Measurements from ENCODE around the gene ITGA5. TPM values are rescaled to one million over a fixed set of nuclear protein-coding genes. Genes with fewer than 3 reads are reported as not detected.
A peak's percentile ranks its signal among the peaks of the same experiment; 100 is the strongest.

ITGA5 gene
- total and polyA plus RNA-seq, 4 experiments from 2014 or later, result 28.8 to 162 (median 111) TPM

DNA sequence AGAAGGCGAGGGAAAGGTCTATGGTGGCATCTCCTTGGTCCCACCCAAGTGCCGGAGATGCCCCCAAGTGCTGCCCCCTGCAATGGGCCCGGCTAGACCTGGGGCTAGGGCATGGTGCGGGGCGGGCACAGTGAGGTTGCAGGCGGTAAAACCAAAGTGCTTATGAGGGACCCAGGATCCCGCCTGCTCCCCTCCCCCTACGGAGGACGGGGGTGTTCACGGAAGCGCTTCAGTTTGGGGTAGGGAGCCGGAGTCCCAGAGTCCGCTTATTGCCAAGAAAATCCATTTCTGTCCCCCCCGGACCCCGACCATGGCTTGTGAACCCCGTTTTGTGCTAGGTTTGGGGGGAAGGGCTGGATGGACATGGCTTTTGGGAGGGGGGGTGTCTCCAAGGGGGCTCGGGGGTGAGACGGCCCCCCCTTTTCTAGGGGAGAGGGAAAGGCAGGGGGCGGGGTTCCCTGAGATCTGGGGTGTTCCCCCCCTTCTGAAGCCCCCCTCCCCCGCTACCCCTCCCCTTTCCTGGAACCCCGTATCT is 49.4 kb downstream of the ITGA5 start:
- no peaks in the 10 kb centered on the region for H3K9me3 Mint-ChIP-seq
- ChIA-PET POLR2A (ENCODE audit: partially characterized antibody) (no interaction called here), CTCF (ENCODE audit: partially characterized antibody) (interaction anchor here (1.0 to 3.4 kb wide), 7 partner anchors 11 to 157 kb away, joined by 4 to 41 read pairs (median 5); partner anchors contain the start of gene COPZ1)
- H3K27me3 Mint-ChIP-seq, result peaks cover 0 to 3% of the 10 kb centered on the region in 2 donors
- DNase-seq, result no peak
- H3K36me3 ChIP-seq (ENCODE audit: insufficient read depth, low read length), result no peaks in the 10 kb centered on the region
- intact Hi-C loops (cut with micrococcal nuclease), result loop anchor here (2.0 kb wide), 1 partner anchor 45 kb away; the partner anchor contains the start of gene COPZ1
- H3K27ac ChIP-seq (ENCODE audit: low read depth, low read length), result no peak overlapping the region
- H3K9me3 ChIP-seq (ENCODE audit: control insufficient read depth in 1 of 2, low read length in 2 of 2), result no peaks in the 10 kb centered on the region
- peaks cover 26% of the 10 kb centered on the region for H3K4me1 ChIP-seq (ENCODE audit: insufficient read depth, low read length)
- peaks cover 13 to 43% (median 24%) of the 10 kb centered on the region in 4 donors for H3K4me1 Mint-ChIP-seq
- H3K27ac Mint-ChIP-seq, result peak overlapping the region in 2 of 7 donors; percentile 30 to 86
- H3K4me3 Mint-ChIP-seq, result peak overlapping the region in 6 of 8 donors; percentile 56 to 90 (median 73)
- no peaks in the 10 kb centered on the region for H3K27me3 ChIP-seq (ENCODE audit: insufficient read depth, low read length)
- no peak overlapping the region for H3K4me3 ChIP-seq (ENCODE audit: low read length in 2 of 2)
- no peaks in the 10 kb centered on the region for H3K36me3 Mint-ChIP-seq

- Mint-ChIP-seq H3K27ac (peak overlapping the region; percentile 30 to 86 (median 79)), H3K4me1 (peaks cover 20 to 50% (median 31%) of the 10 kb centered on the region in 4 donors), H3K4me3 (peak overlapping the region; percentile 63 to 90 (median 76)), H3K27me3 (peaks cover 0 to 3% of the 10 kb centered on the region in 2 donors), H3K36me3 (no peaks in the 10 kb centered on the region), H3K9me3 (no peaks in the 10 kb centered on the region)
- H3K36me3 ChIP-seq (ENCODE audit: insufficient read depth, low read length), result no peaks in the 10 kb centered on the region
- H3K4me1 ChIP-seq (ENCODE audit: insufficient read depth, low read length), result peaks cover 33% of the 10 kb centered on the region
- H3K4me3 ChIP-seq (ENCODE audit: low read length in 2 of 2), result peak overlapping the region in 1 of 2 donors; percentile 27
- no peaks in the 10 kb centered on the region for H3K27me3 ChIP-seq (ENCODE audit: insufficient read depth, low read length)
- H3K27ac ChIP-seq (ENCODE audit: low read depth, low read length), result peak overlapping the region; percentile 37
- ChIA-PET CTCF (ENCODE audit: partially characterized antibody) (interaction anchor here (0.6 to 4.5 kb wide), 34 partner anchors 10 to 154 kb away, joined by 3 to 71 read pairs (median 4); partner anchors contain the start of gene COPZ1), POLR2A (ENCODE audit: partially characterized antibody) (interaction anchor here (0.6 to 2.4 kb wide), 15 partner anchors 10 to 614 kb away, joined by 3 to 17 read pairs (median 4); partner anchors contain the start of genes CBX5 and HNRNPA1)
- intact Hi-C loops (cut with micrococcal nuclease), result loop anchor here (1.0 to 2.0 kb wide), 7 partner anchors 10 to 155 kb away; partner anchors contain the start of gene COPZ1
- H3K9me3 ChIP-seq (ENCODE audit: control insufficient read depth in 1 of 2, low read length in 2 of 2), result no peaks in the 10 kb centered on the region
- peak; percentile 81 to 88 (median 84) for DNase-seq
Observed at GRCh38 chr12:54368709-54369596, 50.1 kb downstream of the ITGA5 start.

GRCh38 chr12:54368025-54368708 is 50.9 kb downstream of the ITGA5 start:
- Histone ChIP-seq H3K4me1 (ENCODE audit: insufficient read depth, low read length) (peaks cover 40% of the 10 kb centered on the region), H3K27me3 (ENCODE audit: insufficient read depth, low read length) (no peaks in the 10 kb centered on the region), H3K4me3 (ENCODE audit: low read length in 2 of 2) (peak overlapping the region in 1 of 2 donors; percentile 27), H3K36me3 (ENCODE audit: insufficient read depth, low read length) (no peaks in the 10 kb centered on the region), H3K9me3 (ENCODE audit: control insufficient read depth in 1 of 2, low read length in 2 of 2) (no peaks in the 10 kb centered on the region), H3K27ac (ENCODE audit: low read depth, low read length) (peak overlapping the region; percentile 37)
- peak overlapping the region; percentile 30 to 86 (median 79) for H3K27ac Mint-ChIP-seq
- ChIA-PET CTCF (ENCODE audit: partially characterized antibody) (interaction anchor here (0.8 to 4.5 kb wide), 33 partner anchors 9 to 153 kb away, joined by 3 to 71 read pairs (median 5); partner anchors contain the start of gene COPZ1), POLR2A (ENCODE audit: partially characterized antibody) (interaction anchor here (0.6 to 2.4 kb wide), 14 partner anchors 9 to 614 kb away, joined by 3 to 17 read pairs (median 4); partner anchors contain the start of genes CBX5 and HNRNPA1)
- H3K36me3 Mint-ChIP-seq, result no peaks in the 10 kb centered on the region
- peak overlapping the region in 7 of 8 donors; percentile 63 to 90 (median 74) for H3K4me3 Mint-ChIP-seq
- intact Hi-C loops (cut with micrococcal nuclease), result loop anchor here (1.0 to 2.0 kb wide), 7 partner anchors 9 to 154 kb away; partner anchors contain the start of gene COPZ1
- H3K9me3 Mint-ChIP-seq, result no peaks in the 10 kb centered on the region
- H3K4me1 Mint-ChIP-seq, result peaks cover 24 to 58% (median 37%) of the 10 kb centered on the region in 4 donors
- H3K27me3 Mint-ChIP-seq, result peaks cover 0 to 3% of the 10 kb centered on the region in 2 donors
- no peak for DNase-seq

DNA sequence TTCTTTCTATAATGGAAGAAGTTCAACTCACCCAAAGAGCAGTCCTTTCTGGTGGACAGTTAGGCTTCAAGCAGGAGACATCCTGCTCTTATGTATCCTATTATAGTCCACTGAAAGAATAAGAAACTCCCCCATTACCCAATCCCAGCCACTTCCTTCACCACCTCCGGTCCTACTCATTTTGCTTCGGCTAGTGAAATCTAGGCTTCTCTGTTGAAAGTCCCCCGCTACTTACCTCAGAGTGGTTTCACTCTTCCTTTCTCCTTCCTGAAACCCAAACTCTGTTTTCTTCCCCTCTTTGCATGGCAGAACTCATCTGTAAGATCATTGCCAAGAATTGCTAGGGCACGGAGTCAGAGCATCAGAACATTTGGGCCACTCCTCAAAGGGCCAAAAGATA is 54.7 kb downstream of the ITGA5 start, which contains the start of gene GPR84:
TSS of gene GPR84 (minus strand) at position 74 of the 400 bp plus-strand sequence. CDS start 635 bp downstream, outside the sequence.
- Mint-ChIP-seq H3K36me3 (no peaks in the 10 kb centered on the region), H3K4me3 (peak within 1 kb of the TSS in 5 of 8 donors; percentile 6 to 56 (median 13)), H3K9me3 (no peaks in the 10 kb centered on the region), H3K27ac (peak within 1 kb of the TSS; percentile 27 to 84 (median 62)), H3K4me1 (peaks cover 26 to 49% (median 38%) of the 10 kb centered on the region in 4 donors), H3K27me3 (peaks cover 0 to 3% of the 10 kb centered on the region in 2 donors)
- Histone ChIP-seq H3K27me3 (ENCODE audit: insufficient read depth, low read length) (no peaks in the 10 kb centered on the region), H3K4me1 (ENCODE audit: insufficient read depth, low read length) (peaks cover 44% of the 10 kb centered on the region), H3K4me3 (ENCODE audit: low read length in 2 of 2) (no peak within 1 kb of the TSS), H3K9me3 (ENCODE audit: control insufficient read depth in 1 of 2, low read length in 2 of 2) (no peaks in the 10 kb centered on the region), H3K36me3 (ENCODE audit: insufficient read depth, low read length) (no peaks in the 10 kb centered on the region), H3K27ac (ENCODE audit: low read depth, low read length) (no peak within 1 kb of the TSS)
- peak in 2 of 5 donors; percentile 22 to 29 for DNase-seq
- ChIA-PET POLR2A (ENCODE audit: partially characterized antibody) (no interaction called here), CTCF (ENCODE audit: partially characterized antibody) (no interaction called here)
- intact Hi-C loops (cut with micrococcal nuclease), result no loop called here

- ChIA-PET CTCF (ENCODE audit: partially characterized antibody) (interaction anchor here (1.9 to 6.6 kb wide), 7 partner anchors 16 to 148 kb away, joined by 7 to 110 read pairs (median 17); partner anchors contain the start of gene COPZ1), POLR2A (ENCODE audit: partially characterized antibody) (interaction anchor here (0.7 to 1.2 kb wide), 2 partner anchors 84 to 147 kb away, joined by 3 to 4 read pairs; partner anchors contain the start of gene CBX5)
- intact Hi-C loops (cut with micrococcal nuclease), result no loop called here
- H3K9me3 ChIP-seq (ENCODE audit: control insufficient read depth in 1 of 2, low read length in 2 of 2), result no peaks in the 10 kb centered on the region
- no peak for DNase-seq
- no peak overlapping the region for H3K27ac ChIP-seq (ENCODE audit: low read depth, low read length)
- Mint-ChIP-seq H3K4me1 (peaks cover 22 to 41% (median 30%) of the 10 kb centered on the region in 4 donors), H3K4me3 (peak overlapping the region in 1 of 8 donors; percentile 51), H3K36me3 (no peaks in the 10 kb centered on the region), H3K27ac (peak overlapping the region in 4 of 7 donors; percentile 55 to 84 (median 64)), H3K27me3 (peaks cover 0 to 3% of the 10 kb centered on the region in 2 donors), H3K9me3 (no peaks in the 10 kb centered on the region)
- H3K4me1 ChIP-seq (ENCODE audit: insufficient read depth, low read length), result peaks cover 38% of the 10 kb centered on the region
- no peaks in the 10 kb centered on the region for H3K36me3 ChIP-seq (ENCODE audit: insufficient read depth, low read length)
- no peaks in the 10 kb centered on the region for H3K27me3 ChIP-seq (ENCODE audit: insufficient read depth, low read length)
- H3K4me3 ChIP-seq (ENCODE audit: low read length in 2 of 2), result no peak overlapping the region
Observed at GRCh38 chr12:54363618-54364017, 55.4 kb downstream of the ITGA5 start.

- DNase-seq, result no peak
- Mint-ChIP-seq H3K27me3 (peaks cover 0 to 3% of the 10 kb centered on the region in 2 donors), H3K36me3 (no peaks in the 10 kb centered on the region), H3K4me1 (peaks cover 17 to 35% (median 25%) of the 10 kb centered on the region in 4 donors), H3K9me3 (no peaks in the 10 kb centered on the region), H3K27ac (peak overlapping the region in 3 of 7 donors; percentile 45 to 62 (median 59)), H3K4me3 (no peak overlapping the region)
- intact Hi-C loops (cut with micrococcal nuclease), result no loop called here
- CTCF ChIA-PET (ENCODE audit: partially characterized antibody), result interaction anchor here (1.2 to 6.6 kb wide), 9 partner anchors 8 to 148 kb away, joined by 5 to 110 read pairs (median 15); partner anchors contain the start of gene COPZ1
- POLR2A ChIA-PET (ENCODE audit: partially characterized antibody), result interaction anchor here (0.7 to 1.2 kb wide), 2 partner anchors 83 to 147 kb away, joined by 3 to 4 read pairs; partner anchors contain the start of gene CBX5
- H3K4me3 ChIP-seq (ENCODE audit: low read length in 2 of 2), result no peak overlapping the region
- no peaks in the 10 kb centered on the region for H3K9me3 ChIP-seq (ENCODE audit: control insufficient read depth in 1 of 2, low read length in 2 of 2)
- no peak overlapping the region for H3K27ac ChIP-seq (ENCODE audit: low read depth, low read length)
- no peaks in the 10 kb centered on the region for H3K27me3 ChIP-seq (ENCODE audit: insufficient read depth, low read length)
- H3K4me1 ChIP-seq (ENCODE audit: insufficient read depth, low read length), result peaks cover 37% of the 10 kb centered on the region
- H3K36me3 ChIP-seq (ENCODE audit: insufficient read depth, low read length), result no peaks in the 10 kb centered on the region
Observed at GRCh38 chr12:54363047-54363446, 56.0 kb downstream of the ITGA5 start.
